CD4-positive, CD25-positive, alpha-beta regulatory T cell (primary cell): Measurements from ENCODE around the gene H2BK1. TPM values are rescaled to one million over a fixed set of nuclear protein-coding genes. Genes with fewer than 3 reads are reported as not detected.

Experiments
- ATAC-seq, 2 donors: fragments of 150-1000 bp; cut with Tn5 transposase; one replicate each; pipeline ENCODE4 v1.10.0; 2021; ENCODE audit warnings: low read depth in 2 of 2, moderate number of reproducible peaks in 2 of 2, moderate library complexity in 1 of 2
- DNase-seq, 3 donors: peaks; one replicate each; pipeline versions ENCODE4 v3.0.0 to v3.0.0-alpha.2; 2012 to 2022; ENCODE audit warnings: mixed read lengths in 1 of 3
- H3K27ac ChIP-seq: one replicate; pipeline ENCODE4 v1.7.0; 2013; ENCODE audit warnings: mild to moderate bottlenecking, low read length; ENCODE audit not compliant: insufficient read depth, poor library complexity, severe bottlenecking
- H3K27me3 ChIP-seq: one replicate; pipeline ENCODE4 v1.7.0; 2013; ENCODE audit warnings: low read length; ENCODE audit not compliant: control insufficient read depth, insufficient read depth
- H3K36me3 ChIP-seq: one replicate; pipeline ENCODE4 v1.7.0; 2013; ENCODE audit warnings: mild to moderate bottlenecking, low read length, moderate library complexity; ENCODE audit not compliant: control insufficient read depth, insufficient read depth
- H3K4me1 ChIP-seq: 2 replicates; pipeline ENCODE4 v1.7.0; 2013; ENCODE audit warnings: mild to moderate bottlenecking, low read length; ENCODE audit not compliant: insufficient read depth, control insufficient read depth, poor library complexity, severe bottlenecking
- H3K4me3 ChIP-seq: one replicate; pipeline ENCODE4 v1.7.0; 2013; ENCODE audit warnings: low read depth, mild to moderate bottlenecking, low read length, moderate library complexity
- H3K9me3 ChIP-seq, 2 experiments: 1 replicate in 1 of 2; 2 replicates in 1 of 2; pipeline ENCODE4 v1.7.0; 2013; ENCODE audit warnings: low read length in 2 of 2, mild to moderate bottlenecking in 1 of 2, moderate library complexity in 1 of 2; ENCODE audit not compliant: control insufficient read depth in 2 of 2
- H3K27ac Mint-ChIP-seq, 3 donors: one replicate each; pipeline ENCODE4 v1.8.0; 2020 to 2022; ENCODE audit warnings: mild to moderate bottlenecking in 3 of 3, mixed read lengths in 3 of 3, moderate library complexity in 2 of 3
- H3K27me3 Mint-ChIP-seq: one replicate; pipeline ENCODE4 v1.8.0; 2022; ENCODE audit warnings: mild to moderate bottlenecking, mixed read lengths
- H3K36me3 Mint-ChIP-seq: one replicate; pipeline ENCODE4 v1.8.0; 2020; ENCODE audit warnings: mixed read lengths
- H3K4me1 Mint-ChIP-seq, 4 donors: one replicate each; pipeline ENCODE4 v1.8.0; 2020 to 2022; ENCODE audit warnings: mixed read lengths in 4 of 4, mild to moderate bottlenecking in 1 of 4
- H3K4me3 Mint-ChIP-seq, 4 donors: one replicate each; pipeline ENCODE4 v1.8.0; 2020 to 2022; ENCODE audit warnings: mild to moderate bottlenecking in 4 of 4, mixed read lengths in 4 of 4, moderate library complexity in 3 of 4
- H3K9me3 Mint-ChIP-seq, 7 donors: one replicate each; pipeline ENCODE4 v1.8.0; 2020 to 2022; ENCODE audit warnings: mixed read lengths in 7 of 7, mild to moderate bottlenecking in 3 of 7, moderate library complexity in 2 of 7
- polyA plus RNA-seq, 4 donors: library from polyadenylated mRNA; unstranded; fragments of 300-500 nt; fragmentation: Illumina TruSeq; gene quantifications; one replicate each; pipeline ENCODE4 v1.2.3, GENCODE V29; 2021
- total RNA-seq: library from RNA; stranded (reverse); gene quantifications from one replicate; pipeline ENCODE4 v1.2.3, GENCODE V29; 2022

The H2BK1 gene
- total RNA-seq = 3.8 TPM
- not detected for polyA plus RNA-seq

GRCh38 chr7:151210087-151210854, at the start of gene H2BK1:
Gene H2BK1 (minus strand): TSS chr7:151210488. CDS start chr7:151210318, 170 bp downstream.
- H3K4me3 ChIP-seq = no peak within 1 kb of the TSS
- peaks cover 10 to 22% (median 17%) of the 10 kb centered on the region in 4 donors for H3K4me1 Mint-ChIP-seq
- H3K36me3 Mint-ChIP-seq = peaks cover 15% of the 10 kb centered on the region
- no peak for ATAC-seq
- no peak for DNase-seq
- peaks cover 6% of the 10 kb centered on the region for H3K27me3 Mint-ChIP-seq
- no peak within 1 kb of the TSS for H3K27ac ChIP-seq
- H3K4me1 ChIP-seq = peaks cover 16% of the 10 kb centered on the region
- H3K4me3 Mint-ChIP-seq = peak within 1 kb of the TSS in 2 of 4 donors; percentile 9 to 23
- no peaks in the 10 kb centered on the region for H3K27me3 ChIP-seq
- H3K9me3 Mint-ChIP-seq = no peaks in the 10 kb centered on the region
- H3K36me3 ChIP-seq = peaks cover 27% of the 10 kb centered on the region
- no peaks in the 10 kb centered on the region for H3K9me3 ChIP-seq
- peak within 1 kb of the TSS in 1 of 3 donors; percentile 44 for H3K27ac Mint-ChIP-seq

DNA sequence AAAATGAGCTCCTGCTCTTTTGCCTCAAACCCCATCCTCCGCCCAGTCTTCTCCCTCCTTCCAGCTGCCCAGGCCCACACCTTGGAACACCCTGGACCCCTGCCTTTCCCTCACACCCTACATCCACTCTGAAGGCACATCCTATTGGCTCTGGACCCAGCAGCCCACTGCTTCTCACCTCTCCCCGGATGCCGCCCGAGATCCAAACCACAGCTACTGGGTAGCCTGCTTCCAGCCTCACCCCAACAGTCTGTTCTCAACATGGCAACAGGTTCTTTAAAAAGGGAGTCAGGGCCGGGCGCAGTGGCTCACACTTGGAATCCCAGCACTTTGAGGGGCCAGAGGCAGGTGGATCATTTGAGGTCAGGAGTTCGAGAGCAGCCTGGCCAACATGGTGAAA, 47.7 kb upstream of the H2BK1 start:
- ATAC-seq (no peak), DNase-seq (no peak)
- peaks cover 0 to 1% (median 0%) of the 10 kb centered on the region in 7 donors for H3K9me3 Mint-ChIP-seq
- no peak overlapping the region for H3K4me3 ChIP-seq
- H3K36me3 Mint-ChIP-seq = peaks cover 5% of the 10 kb centered on the region
- H3K27me3 Mint-ChIP-seq = peaks cover 40% of the 10 kb centered on the region
- no peaks in the 10 kb centered on the region for H3K9me3 ChIP-seq
- H3K27ac Mint-ChIP-seq = no peak overlapping the region
- H3K4me1 Mint-ChIP-seq = peaks cover 0 to 5% (median 0%) of the 10 kb centered on the region in 4 donors
- no peaks in the 10 kb centered on the region for H3K36me3 ChIP-seq
- H3K27ac ChIP-seq = no peak overlapping the region
- no peaks in the 10 kb centered on the region for H3K27me3 ChIP-seq
- H3K4me3 Mint-ChIP-seq = no peak overlapping the region
- no peaks in the 10 kb centered on the region for H3K4me1 ChIP-seq

DNA sequence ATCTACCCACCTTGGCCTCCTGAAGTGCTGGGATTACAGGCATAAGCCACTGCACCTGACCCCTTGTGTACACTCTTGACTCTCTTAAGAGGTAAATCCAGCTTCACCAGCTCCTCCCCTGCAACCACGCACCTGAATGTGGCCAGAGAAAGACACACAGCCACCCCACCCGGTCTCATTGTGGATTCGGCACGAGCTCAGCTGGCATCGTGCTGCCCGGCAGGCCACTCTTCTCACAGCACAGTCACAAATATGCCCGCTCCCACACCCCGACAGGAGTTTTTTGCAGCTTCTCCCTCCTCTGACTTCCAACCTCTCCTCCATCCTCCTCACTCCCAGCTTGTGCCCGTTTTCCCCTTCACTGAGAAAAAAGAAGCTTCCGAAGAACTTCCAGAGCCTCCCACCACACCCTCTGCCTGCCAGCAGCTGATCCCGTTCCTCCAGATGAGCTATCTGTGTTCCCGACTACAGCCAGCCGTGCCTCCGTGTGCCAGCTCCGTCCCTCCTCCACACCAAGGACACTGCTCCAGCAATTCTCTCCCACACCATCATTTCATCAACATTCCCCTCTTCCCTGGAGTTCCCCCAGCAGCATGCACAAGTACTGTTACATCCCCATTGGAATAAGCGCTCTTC, 46.2 kb upstream of the H2BK1 start:
- Mint-ChIP-seq H3K27me3 (peaks cover 50% of the 10 kb centered on the region), H3K4me3 (peak overlapping the region in 1 of 4 donors; percentile 30)
- no peaks in the 10 kb centered on the region for H3K27me3 ChIP-seq

GRCh38 chr7:151255390-151255789, 45.1 kb upstream of the H2BK1 start:
- no peak overlapping the region for H3K27ac ChIP-seq
- H3K4me1 Mint-ChIP-seq = peaks cover 0 to 22% (median 3%) of the 10 kb centered on the region in 4 donors
- peaks cover 5% of the 10 kb centered on the region for H3K36me3 Mint-ChIP-seq
- H3K4me1 ChIP-seq = peaks cover 5% of the 10 kb centered on the region
- peak overlapping the region in 1 of 4 donors; percentile 20 for H3K4me3 Mint-ChIP-seq
- no peak overlapping the region for H3K4me3 ChIP-seq
- peaks cover 60% of the 10 kb centered on the region for H3K27me3 Mint-ChIP-seq
- peaks cover 7% of the 10 kb centered on the region for H3K27me3 ChIP-seq
- peaks cover 0 to 1% (median 0%) of the 10 kb centered on the region in 7 donors for H3K9me3 Mint-ChIP-seq
- peak overlapping the region in 1 of 3 donors; percentile 91 for H3K27ac Mint-ChIP-seq
- DNase-seq = no peak
- H3K9me3 ChIP-seq = no peaks in the 10 kb centered on the region
- no peaks in the 10 kb centered on the region for H3K36me3 ChIP-seq
- ATAC-seq = no peak

More for the DNA sequence above, 46.2 kb upstream of the H2BK1 start:
- no peaks in the 10 kb centered on the region for H3K9me3 ChIP-seq
- no peak overlapping the region for H3K27ac Mint-ChIP-seq
- no peaks in the 10 kb centered on the region for H3K36me3 ChIP-seq
- H3K9me3 Mint-ChIP-seq = peaks cover 0 to 1% (median 0%) of the 10 kb centered on the region in 7 donors
- H3K36me3 Mint-ChIP-seq = peaks cover 5% of the 10 kb centered on the region
- H3K4me1 ChIP-seq = peaks cover 5% of the 10 kb centered on the region
- DNase-seq (no peak), ATAC-seq (no peak)
- peaks cover 0 to 12% (median 0%) of the 10 kb centered on the region in 4 donors for H3K4me1 Mint-ChIP-seq
- H3K27ac ChIP-seq = no peak overlapping the region
- H3K4me3 ChIP-seq = no peak overlapping the region

- Histone ChIP-seq H3K4me1 (peaks cover 5% of the 10 kb centered on the region), H3K27ac (no peak overlapping the region), H3K27me3 (peaks cover 10% of the 10 kb centered on the region), H3K36me3 (no peaks in the 10 kb centered on the region), H3K9me3 (no peaks in the 10 kb centered on the region), H3K4me3 (no peak overlapping the region)
- ATAC-seq (no peak), DNase-seq (no peak)
- no peak overlapping the region for H3K27ac Mint-ChIP-seq
- H3K4me3 Mint-ChIP-seq = peak overlapping the region in 1 of 4 donors; percentile 63
- peaks cover 65% of the 10 kb centered on the region for H3K27me3 Mint-ChIP-seq
- H3K4me1 Mint-ChIP-seq = peaks cover 0 to 26% (median 3%) of the 10 kb centered on the region in 4 donors
- H3K36me3 Mint-ChIP-seq = peaks cover 5% of the 10 kb centered on the region
- H3K9me3 Mint-ChIP-seq = peaks cover 0 to 1% (median 0%) of the 10 kb centered on the region in 7 donors
Measured at GRCh38 chr7:151254851-151255250, 44.6 kb upstream of the H2BK1 start.

GRCh38 chr7:151254316-151254715, 44.0 kb upstream of the H2BK1 start:
- no peak overlapping the region for H3K4me3 ChIP-seq
- H3K27me3 ChIP-seq = peaks cover 11% of the 10 kb centered on the region
- Mint-ChIP-seq H3K27me3 (peaks cover 71% of the 10 kb centered on the region), H3K4me1 (peaks cover 0 to 30% (median 4%) of the 10 kb centered on the region in 4 donors), H3K27ac (peak overlapping the region in 1 of 3 donors; percentile 78), H3K36me3 (peaks cover 5% of the 10 kb centered on the region), H3K4me3 (peak overlapping the region in 3 of 4 donors; percentile 27 to 63 (median 31)), H3K9me3 (peaks cover 0 to 1% (median 0%) of the 10 kb centered on the region in 7 donors)
- ATAC-seq (no peak), DNase-seq (no peak)
- H3K36me3 ChIP-seq = no peaks in the 10 kb centered on the region
- H3K4me1 ChIP-seq = peaks cover 7% of the 10 kb centered on the region
- H3K27ac ChIP-seq = no peak overlapping the region
- no peaks in the 10 kb centered on the region for H3K9me3 ChIP-seq

GRCh38 chr7:151252961-151253711, 42.8 kb upstream of the H2BK1 start:
- H3K27ac Mint-ChIP-seq = no peak overlapping the region
- H3K27ac ChIP-seq = no peak overlapping the region
- peaks cover 16% of the 10 kb centered on the region for H3K4me1 ChIP-seq
- H3K9me3 Mint-ChIP-seq = peaks cover 0 to 1% (median 0%) of the 10 kb centered on the region in 7 donors
- H3K27me3 Mint-ChIP-seq = peaks cover 71% of the 10 kb centered on the region
- no peaks in the 10 kb centered on the region for H3K36me3 Mint-ChIP-seq
- H3K9me3 ChIP-seq = no peaks in the 10 kb centered on the region
- H3K4me3 ChIP-seq = no peak overlapping the region
- DNase-seq (no peak), ATAC-seq (no peak)
- peak overlapping the region in 2 of 4 donors; percentile 34 to 56 for H3K4me3 Mint-ChIP-seq
- peaks cover 0 to 35% (median 7%) of the 10 kb centered on the region in 4 donors for H3K4me1 Mint-ChIP-seq
- H3K36me3 ChIP-seq = no peaks in the 10 kb centered on the region
- peaks cover 11% of the 10 kb centered on the region for H3K27me3 ChIP-seq
